WERI-Rb-1 (cell line): ENCODE measurements around the gene FCN3.
A peak's percentile ranks its signal among the peaks of the same experiment; 100 is the strongest.

Source experiments
- DNase-seq: peaks from one replicate; pipeline ENCODE4 v3.0.0-alpha.2; 2020
- H3K27ac ChIP-seq: fragments of 250-450 bp; sonication (Bioruptor Pico); 2 replicates; pipeline ENCODE4 v1.5.1; 2020; ENCODE audit warnings: mild to moderate bottlenecking, moderate library complexity
- H3K27me3 ChIP-seq: fragments of 250-450 bp; sonication (Bioruptor Pico); 2 replicates; pipeline ENCODE4 v1.5.1; 2021; ENCODE audit warnings: mild to moderate bottlenecking, low read depth, moderate library complexity; ENCODE audit not compliant: insufficient read depth, severe bottlenecking
- H3K36me3 ChIP-seq: fragments of 250-450 bp; sonication (Bioruptor Pico); 2 replicates; pipeline ENCODE4 v1.5.1; 2020; ENCODE audit warnings: mild to moderate bottlenecking, moderate library complexity
- H3K4me3 ChIP-seq: 2 replicates; pipeline ENCODE4 v1.5.1; 2011; ENCODE audit warnings: low read depth, mild to moderate bottlenecking, control low read depth, low read length
- H3K9me3 ChIP-seq: fragments of 250-450 bp; sonication (Bioruptor Pico); 2 replicates; pipeline ENCODE4 v1.5.1; 2021; ENCODE audit warnings: mild to moderate bottlenecking, moderate library complexity; ENCODE audit not compliant: severe bottlenecking
- TF ChIP-seq, protein P1 (sequence below): IDR thresholded peaks from 2 replicates; pipeline ENCODE4 v1.5.1; 2011; ENCODE audit warnings: low read depth, mild to moderate bottlenecking, control low read depth, inconsistent platforms, low read length

Gene FCN3

DNA sequence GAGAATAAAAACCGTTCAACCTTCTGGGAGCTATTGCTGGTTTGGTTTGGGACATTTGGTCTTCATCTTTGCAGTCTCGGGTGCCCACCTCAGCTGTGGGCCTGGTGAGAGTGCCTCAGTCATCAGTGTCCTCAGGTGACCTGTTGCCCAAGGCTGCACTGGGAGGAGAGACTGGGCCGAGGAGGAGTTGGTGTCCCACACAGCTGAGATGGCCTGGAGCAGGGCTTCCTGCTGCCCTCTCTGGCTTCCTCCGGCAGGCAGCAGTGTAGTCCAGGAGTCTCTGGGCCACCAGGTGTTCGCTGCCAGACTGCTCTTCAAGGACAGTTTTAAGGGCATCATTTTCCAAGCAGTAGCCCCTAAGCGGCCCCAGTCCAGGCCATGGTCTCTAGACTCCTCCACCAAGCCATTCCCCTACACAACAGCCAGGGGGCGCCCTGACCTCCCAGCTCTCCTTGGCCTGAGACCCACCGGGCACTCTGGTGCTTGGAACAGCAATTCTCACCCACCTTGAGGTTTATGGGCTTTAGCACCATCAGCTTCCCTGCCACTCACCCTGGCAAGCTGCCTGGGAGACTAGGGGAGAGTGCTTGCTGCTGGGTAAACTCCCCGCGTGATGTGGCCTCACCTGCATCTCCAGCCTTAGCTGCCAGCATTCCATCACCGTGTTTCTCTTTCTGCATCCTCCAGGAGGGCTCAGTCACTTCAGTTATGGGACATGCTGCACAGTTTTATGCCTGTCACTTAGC is 41.9 kb downstream of the FCN3 start:
- Histone ChIP-seq H3K36me3 (peaks cover 49% of the 10 kb centered on the region), H3K27ac (no peak overlapping the region), H3K27me3 (no peaks in the 10 kb centered on the region), H3K9me3 (no peaks in the 10 kb centered on the region), H3K4me3 (no peak overlapping the region)
- TF ChIP-seq, protein P1, sequence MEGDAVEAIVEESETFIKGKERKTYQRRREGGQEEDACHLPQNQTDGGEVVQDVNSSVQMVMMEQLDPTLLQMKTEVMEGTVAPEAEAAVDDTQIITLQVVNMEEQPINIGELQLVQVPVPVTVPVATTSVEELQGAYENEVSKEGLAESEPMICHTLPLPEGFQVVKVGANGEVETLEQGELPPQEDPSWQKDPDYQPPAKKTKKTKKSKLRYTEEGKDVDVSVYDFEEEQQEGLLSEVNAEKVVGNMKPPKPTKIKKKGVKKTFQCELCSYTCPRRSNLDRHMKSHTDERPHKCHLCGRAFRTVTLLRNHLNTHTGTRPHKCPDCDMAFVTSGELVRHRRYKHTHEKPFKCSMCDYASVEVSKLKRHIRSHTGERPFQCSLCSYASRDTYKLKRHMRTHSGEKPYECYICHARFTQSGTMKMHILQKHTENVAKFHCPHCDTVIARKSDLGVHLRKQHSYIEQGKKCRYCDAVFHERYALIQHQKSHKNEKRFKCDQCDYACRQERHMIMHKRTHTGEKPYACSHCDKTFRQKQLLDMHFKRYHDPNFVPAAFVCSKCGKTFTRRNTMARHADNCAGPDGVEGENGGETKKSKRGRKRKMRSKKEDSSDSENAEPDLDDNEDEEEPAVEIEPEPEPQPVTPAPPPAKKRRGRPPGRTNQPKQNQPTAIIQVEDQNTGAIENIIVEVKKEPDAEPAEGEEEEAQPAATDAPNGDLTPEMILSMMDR: peak; percentile 92
- peak; percentile 66 for DNase-seq

DNA sequence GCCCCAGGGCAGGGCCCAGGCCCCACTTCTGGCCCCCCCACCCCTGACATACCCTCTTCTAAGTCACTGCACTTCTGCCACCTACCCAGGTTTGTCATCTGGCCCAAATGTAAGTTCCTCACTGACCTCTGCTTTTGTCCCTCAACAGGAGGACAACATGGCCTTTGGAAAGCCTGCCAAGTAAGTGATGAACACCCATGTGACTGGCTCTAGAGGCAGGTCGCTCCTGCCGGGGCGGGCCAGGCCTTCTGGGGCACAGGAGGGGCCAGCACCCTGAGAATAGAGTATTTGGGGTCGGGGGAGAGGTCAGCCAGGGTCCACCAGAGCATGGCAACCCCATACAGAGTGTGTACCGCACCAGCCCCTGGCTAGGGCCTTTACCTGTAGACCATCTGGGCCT is 42.7 kb downstream of the FCN3 start:
- TF ChIP-seq, protein P1: no peak
- peaks cover 49% of the 10 kb centered on the region for H3K36me3 ChIP-seq
- H3K4me3 ChIP-seq: no peak overlapping the region
- H3K27me3 ChIP-seq: no peaks in the 10 kb centered on the region
- no peak for DNase-seq
- no peaks in the 10 kb centered on the region for H3K9me3 ChIP-seq
- H3K27ac ChIP-seq: no peak overlapping the region

DNA sequence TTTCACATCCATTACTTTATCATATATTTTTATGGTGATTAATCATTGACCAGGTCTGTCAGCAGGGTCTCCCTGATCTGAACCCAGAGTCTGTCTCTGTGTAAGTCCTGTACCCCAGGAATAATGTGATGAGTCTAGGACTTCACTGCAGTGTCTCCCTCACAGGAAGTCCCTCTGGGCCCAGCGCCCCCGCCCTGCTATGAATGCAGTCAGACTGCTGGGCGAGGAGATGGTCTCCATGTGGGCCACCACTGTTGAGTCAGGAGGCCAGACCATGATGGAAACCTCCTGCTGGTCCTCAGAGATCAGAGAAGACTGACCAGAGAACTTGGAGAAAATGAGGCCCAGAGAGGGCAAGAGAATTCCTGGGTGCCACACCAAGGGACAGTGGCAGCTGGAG is 43.2 kb downstream of the FCN3 start:
- Histone ChIP-seq H3K27ac (no peak overlapping the region), H3K9me3 (no peaks in the 10 kb centered on the region), H3K27me3 (no peaks in the 10 kb centered on the region), H3K36me3 (peaks cover 49% of the 10 kb centered on the region), H3K4me3 (no peak overlapping the region)
- DNase-seq: no peak
- TF ChIP-seq, protein P1: no peak

DNA sequence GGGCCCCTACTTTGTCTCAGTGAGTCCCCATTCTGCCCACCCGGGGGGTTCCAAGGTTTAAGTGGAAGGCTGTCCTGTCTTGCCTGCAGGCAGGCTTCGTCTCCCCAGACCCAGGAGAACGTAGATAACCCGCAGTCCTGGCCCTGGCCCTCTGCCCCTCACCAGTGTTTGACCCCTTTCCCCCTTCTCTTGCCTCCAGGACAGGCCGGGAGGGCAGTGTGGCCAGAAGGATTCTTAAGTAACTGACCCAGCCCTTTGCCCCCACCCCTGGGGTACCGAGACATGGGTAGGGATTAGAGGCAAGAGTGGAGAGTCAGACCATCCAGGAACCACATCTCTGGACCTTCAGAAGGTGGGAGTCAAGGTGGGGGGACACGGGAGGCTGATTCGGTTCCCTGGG is 43.8 kb downstream of the FCN3 start:
- DNase-seq: no peak
- TF ChIP-seq, protein P1: no peak
- Histone ChIP-seq H3K27me3 (no peaks in the 10 kb centered on the region), H3K36me3 (peaks cover 52% of the 10 kb centered on the region), H3K9me3 (no peaks in the 10 kb centered on the region), H3K4me3 (no peak overlapping the region), H3K27ac (no peak overlapping the region)

DNA sequence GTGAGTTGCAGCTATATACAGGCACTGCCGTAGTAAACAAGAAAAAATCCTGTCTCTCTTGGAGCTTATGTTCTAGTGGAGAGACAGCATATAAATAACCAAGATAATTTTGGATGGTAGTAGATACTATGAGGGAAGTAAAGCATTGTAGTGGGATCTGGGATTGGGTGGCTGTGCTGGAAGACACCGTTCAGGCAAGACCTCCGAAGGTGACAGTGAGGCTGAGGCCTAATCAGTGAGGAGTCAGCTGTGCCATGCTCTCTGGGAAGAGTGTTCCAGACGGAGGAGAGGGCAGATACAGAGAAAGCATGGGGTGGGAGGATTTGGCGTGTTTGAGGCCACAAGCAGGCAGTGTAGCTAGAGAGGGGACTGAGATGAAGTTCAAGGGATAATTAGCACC is 46.7 kb downstream of the FCN3 start:
- H3K27ac ChIP-seq: peak overlapping the region; percentile 64
- peaks cover 57% of the 10 kb centered on the region for H3K36me3 ChIP-seq
- no peak for DNase-seq
- no peak overlapping the region for H3K4me3 ChIP-seq
- no peaks in the 10 kb centered on the region for H3K27me3 ChIP-seq
- H3K9me3 ChIP-seq: no peaks in the 10 kb centered on the region
- TF ChIP-seq, protein P1: no peak

DNA sequence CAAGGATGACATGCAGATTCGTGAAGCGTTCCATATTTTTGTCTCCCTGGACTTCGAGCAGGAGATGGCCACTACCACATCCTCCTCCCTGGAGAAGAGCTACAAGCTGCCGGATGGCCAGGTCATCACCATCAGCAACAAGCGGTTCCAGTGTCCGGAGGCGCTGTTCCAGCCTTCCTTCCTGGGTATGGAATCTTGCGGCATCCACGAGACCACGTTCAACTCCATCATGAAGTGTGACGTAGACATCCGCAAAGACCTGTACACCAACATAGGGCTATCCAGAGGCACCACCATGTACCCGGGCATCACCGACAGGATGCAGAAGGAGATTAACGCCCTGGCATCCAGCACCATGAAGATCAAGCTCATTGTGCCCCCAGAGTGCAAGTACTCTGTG is 49.3 kb downstream of the FCN3 start:
- DNase-seq: no peak
- H3K9me3 ChIP-seq: no peaks in the 10 kb centered on the region
- peaks cover 44% of the 10 kb centered on the region for H3K36me3 ChIP-seq
- H3K27ac ChIP-seq: no peak overlapping the region
- TF ChIP-seq, protein P1: no peak
- no peaks in the 10 kb centered on the region for H3K27me3 ChIP-seq
- H3K4me3 ChIP-seq: no peak overlapping the region
